Measurements from ENCODE around the gene PFDN1.

GRCh38 chr5:140251527-140251973 lies 51.4 kb downstream of the PFDN1 start:
- TF ChIP-seq CTCF (IDR thresholded peaks at IDR 0.05; ENCODE audit: insufficient read depth, low read length): no peak
- TF ChIP-seq SPI1 (IDR thresholded peaks at IDR 0.05; ENCODE audit: borderline replicate concordance, low read depth): peak; percentile 37; the same call in 1 of the 2 replicates

Measured in HL-60 (cell line).